IMR-90 (cell line): ENCODE results near the gene ACKR1.

Experiments used
- BHLHE40 ChIP-seq: fragments of 150-350 bp; IDR thresholded peaks from 2 replicates; pipeline ENCODE4 v1.6.1; 2016; ENCODE audit warnings: mild to moderate bottlenecking, low read depth, low read length
- CEBPB ChIP-seq: IDR thresholded peaks from 2 replicates; pipeline ENCODE4 v1.6.1; 2012; ENCODE audit warnings: low read depth, low read length, improper control_type of control experiment
- CHD1 ChIP-seq: IDR thresholded peaks from 2 replicates; pipeline ENCODE4 v1.6.1; 2012; ENCODE audit warnings: low read depth, low read length, improper control_type of control experiment
- MAFK ChIP-seq: IDR thresholded peaks from 2 replicates; pipeline ENCODE4 v1.6.1; 2012; ENCODE audit warnings: low read depth, low read length, improper control_type of control experiment
- MAZ ChIP-seq: IDR thresholded peaks from 2 replicates; pipeline ENCODE4 v1.6.1; 2012; ENCODE audit warnings: low read depth, mild to moderate bottlenecking, low read length, improper control_type of control experiment, moderate library complexity, borderline replicate concordance
- MXI1 ChIP-seq: IDR thresholded peaks from 2 replicates; pipeline ENCODE4 v1.6.1; 2012; ENCODE audit warnings: low read depth, mild to moderate bottlenecking, low read length, moderate library complexity, borderline replicate concordance
- POLR2A ChIP-seq: IDR thresholded peaks from 2 replicates; pipeline ENCODE4 v1.6.1; 2012; ENCODE audit warnings: mild to moderate bottlenecking, low read depth, low read length
- RAD21 ChIP-seq: IDR thresholded peaks from 2 replicates; pipeline ENCODE4 v1.6.1; 2012; ENCODE audit warnings: low read length, improper control_type of control experiment
- RCOR1 ChIP-seq: IDR thresholded peaks from 2 replicates; pipeline ENCODE4 v1.6.1; 2012; ENCODE audit warnings: mild to moderate bottlenecking, low read length, improper control_type of control experiment; ENCODE audit not compliant: insufficient replicate concordance
- RFX5 ChIP-seq: IDR thresholded peaks from 2 replicates; pipeline ENCODE4 v1.8.0; 2012; ENCODE audit warnings: low read depth, mild to moderate bottlenecking, low read length, moderate library complexity
- SMC3 ChIP-seq: fragments of 150-350 bp; IDR thresholded peaks from 2 replicates; pipeline ENCODE4 v1.6.1; 2016; ENCODE audit warnings: low read depth, mild to moderate bottlenecking, antibody characterized with exemption, low read length, moderate library complexity
- TF ChIP-seq, protein P1 (sequence below): conservative IDR thresholded peaks from 2 replicates; pipeline ENCODE4 v1.5.1; 2012; ENCODE audit warnings: mild to moderate bottlenecking, low read depth, low read length, improper control_type of control experiment
- TF ChIP-seq, protein P2 (sequence below): fragments of 150-350 bp; IDR thresholded peaks from 2 replicates; pipeline ENCODE4 v1.6.1; 2016; ENCODE audit warnings: low read depth, mild to moderate bottlenecking, low read length, moderate library complexity, borderline replicate concordance
- TF ChIP-seq, protein P3 (sequence below): fragments of 150-350 bp; IDR thresholded peaks from 2 replicates; pipeline ENCODE4 v1.6.1; 2017; ENCODE audit warnings: mild to moderate bottlenecking, antibody characterized with exemption, low read length, low read depth

DNA sequence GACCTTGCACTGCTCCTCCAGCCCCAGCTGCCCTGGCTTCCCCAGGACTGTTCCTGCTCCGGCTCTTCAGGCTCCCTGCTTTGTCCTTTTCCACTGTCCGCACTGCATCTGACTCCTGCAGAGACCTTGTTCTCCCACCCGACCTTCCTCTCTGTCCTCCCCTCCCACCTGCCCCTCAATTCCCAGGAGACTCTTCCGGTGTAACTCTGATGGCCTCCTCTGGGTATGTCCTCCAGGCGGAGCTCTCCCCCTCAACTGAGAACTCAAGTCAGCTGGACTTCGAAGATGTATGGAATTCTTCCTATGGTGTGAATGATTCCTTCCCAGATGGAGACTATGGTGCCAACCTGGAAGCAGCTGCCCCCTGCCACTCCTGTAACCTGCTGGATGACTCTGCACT lies 550 bp downstream of the ACKR1 start:
- TF ChIP-seq, protein P1, sequence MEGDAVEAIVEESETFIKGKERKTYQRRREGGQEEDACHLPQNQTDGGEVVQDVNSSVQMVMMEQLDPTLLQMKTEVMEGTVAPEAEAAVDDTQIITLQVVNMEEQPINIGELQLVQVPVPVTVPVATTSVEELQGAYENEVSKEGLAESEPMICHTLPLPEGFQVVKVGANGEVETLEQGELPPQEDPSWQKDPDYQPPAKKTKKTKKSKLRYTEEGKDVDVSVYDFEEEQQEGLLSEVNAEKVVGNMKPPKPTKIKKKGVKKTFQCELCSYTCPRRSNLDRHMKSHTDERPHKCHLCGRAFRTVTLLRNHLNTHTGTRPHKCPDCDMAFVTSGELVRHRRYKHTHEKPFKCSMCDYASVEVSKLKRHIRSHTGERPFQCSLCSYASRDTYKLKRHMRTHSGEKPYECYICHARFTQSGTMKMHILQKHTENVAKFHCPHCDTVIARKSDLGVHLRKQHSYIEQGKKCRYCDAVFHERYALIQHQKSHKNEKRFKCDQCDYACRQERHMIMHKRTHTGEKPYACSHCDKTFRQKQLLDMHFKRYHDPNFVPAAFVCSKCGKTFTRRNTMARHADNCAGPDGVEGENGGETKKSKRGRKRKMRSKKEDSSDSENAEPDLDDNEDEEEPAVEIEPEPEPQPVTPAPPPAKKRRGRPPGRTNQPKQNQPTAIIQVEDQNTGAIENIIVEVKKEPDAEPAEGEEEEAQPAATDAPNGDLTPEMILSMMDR, result no peak
- TF ChIP-seq POLR2A (no peak), BHLHE40 (no peak), MAFK (no peak), RCOR1 (no peak), RFX5 (no peak), MAZ (no peak), CHD1 (no peak), SMC3 (no peak), MXI1 (no peak), RAD21 (no peak), CEBPB (no peak)
- TF ChIP-seq, protein P2, sequence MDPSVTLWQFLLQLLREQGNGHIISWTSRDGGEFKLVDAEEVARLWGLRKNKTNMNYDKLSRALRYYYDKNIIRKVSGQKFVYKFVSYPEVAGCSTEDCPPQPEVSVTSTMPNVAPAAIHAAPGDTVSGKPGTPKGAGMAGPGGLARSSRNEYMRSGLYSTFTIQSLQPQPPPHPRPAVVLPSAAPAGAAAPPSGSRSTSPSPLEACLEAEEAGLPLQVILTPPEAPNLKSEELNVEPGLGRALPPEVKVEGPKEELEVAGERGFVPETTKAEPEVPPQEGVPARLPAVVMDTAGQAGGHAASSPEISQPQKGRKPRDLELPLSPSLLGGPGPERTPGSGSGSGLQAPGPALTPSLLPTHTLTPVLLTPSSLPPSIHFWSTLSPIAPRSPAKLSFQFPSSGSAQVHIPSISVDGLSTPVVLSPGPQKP, result no peak
- TF ChIP-seq, protein P3, sequence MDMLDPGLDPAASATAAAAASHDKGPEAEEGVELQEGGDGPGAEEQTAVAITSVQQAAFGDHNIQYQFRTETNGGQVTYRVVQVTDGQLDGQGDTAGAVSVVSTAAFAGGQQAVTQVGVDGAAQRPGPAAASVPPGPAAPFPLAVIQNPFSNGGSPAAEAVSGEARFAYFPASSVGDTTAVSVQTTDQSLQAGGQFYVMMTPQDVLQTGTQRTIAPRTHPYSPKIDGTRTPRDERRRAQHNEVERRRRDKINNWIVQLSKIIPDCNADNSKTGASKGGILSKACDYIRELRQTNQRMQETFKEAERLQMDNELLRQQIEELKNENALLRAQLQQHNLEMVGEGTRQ, result no peak
